ENCODE measurements around the gene CMAS. TPM values are rescaled to one million over a fixed set of nuclear protein-coding genes. Genes with fewer than 3 reads are reported as not detected.

CMAS gene
- total and polyA plus RNA-seq, 2 of the 8 experiments (the other 6 are each of a cell fraction or from before 2014, with no cell fraction given) = 13.2 to 59.8 TPM

DNA sequence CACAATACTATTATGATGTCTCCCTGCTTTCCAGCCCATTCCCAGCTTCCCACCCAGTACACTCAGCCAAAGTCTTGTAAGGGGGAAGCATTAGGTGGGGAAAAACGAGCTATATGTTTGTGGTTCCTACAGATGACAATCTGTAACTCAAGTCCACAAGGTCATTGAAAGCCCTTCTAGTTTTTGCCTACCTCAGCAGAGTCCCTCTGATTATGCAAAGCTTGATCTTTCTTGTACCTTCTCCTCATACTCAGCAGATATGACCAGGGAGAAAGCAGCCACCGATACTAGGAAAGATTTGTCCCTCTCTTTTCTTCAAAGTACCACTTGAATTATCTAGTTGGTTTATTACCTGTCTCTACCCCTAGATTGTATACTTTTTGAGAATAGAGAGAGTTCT is 10.6 kb downstream of the CMAS start:
- Histone ChIP-seq H3K4me2 (ENCODE audit: insufficient read depth in 1 of 2, low read depth in 2 of 2, low read length in 2 of 2) (no peak overlapping the region), H4K5ac (ENCODE audit: insufficient read length, low read depth, low read length) (no peak overlapping the region), H3K23me2 (ENCODE audit: low read depth, low read length) (no peaks in the 10 kb centered on the region; the same call in 1 of the 2 replicates), H3K27ac (ENCODE audit: low read depth, low read length) (no peak overlapping the region), H3K56ac (replicated peaks; ENCODE audit: insufficient read length, low read depth, low read length) (no peak overlapping the region), H3K14ac (ENCODE audit: insufficient read length) (no peak overlapping the region), H4K8ac (ENCODE audit: extremely low read depth, insufficient read depth, low read length) (no peak overlapping the region), H3K9me3 (ENCODE audit: insufficient read depth in 2 of 2, low read depth in 1 of 2, low read length in 1 of 2) (no peaks in the 10 kb centered on the region), H2BK120ac (replicated peaks; ENCODE audit: low read depth, low read length) (no peak overlapping the region), H4K91ac (replicated peaks; ENCODE audit: insufficient read length, low read length) (no peak overlapping the region), H4K20me1 (replicated peaks in 1 of 2; ENCODE audit: control insufficient read depth in 1 of 2, insufficient read depth in 2 of 2, low read length in 2 of 2) (no peaks in the 10 kb centered on the region), H3K9ac (replicated peaks in 1 of 4; ENCODE audit: extremely low read depth in 1 of 4, low read depth in 3 of 4, low read length in 3 of 4) (no peak overlapping the region), H3K79me2 (ENCODE audit: control insufficient read depth in 1 of 2, insufficient read depth in 2 of 2, low read length in 2 of 2) (peaks cover 0 to 20% of the 10 kb centered on the region in 2 experiments; a peak in 2 of 4 replicates), H3K36me3 (ENCODE audit: control insufficient read depth in 2 of 4, insufficient read depth in 4 of 4, low read length in 3 of 4) (peaks cover 3 to 39% (median 6%) of the 10 kb centered on the region in 4 experiments; a peak in 6 of 8 replicates), H3K18ac (ENCODE audit: extremely low read depth, low read length) (no peak overlapping the region), H3K27me3 (replicated peaks in 1 of 4; ENCODE audit: control insufficient read depth in 3 of 4, extremely low read depth in 1 of 4, insufficient read depth in 3 of 4, low read length in 3 of 4) (no peaks in the 10 kb centered on the region), H3K79me1 (ENCODE audit: low read depth, low read length) (no peaks in the 10 kb centered on the region), H3K4me3 (ENCODE audit: extremely low read depth in 1 of 4, insufficient read depth in 2 of 4, low read depth in 3 of 4, low read length in 4 of 4) (no peak overlapping the region), H2BK20ac (ENCODE audit: low read length) (no peak overlapping the region), H2AK5ac (ENCODE audit: low read depth, low read length) (no peak overlapping the region), H3K23ac (ENCODE audit: insufficient read length) (no peak overlapping the region), H3K4me1 (replicated peaks in 1 of 4; ENCODE audit: control insufficient read depth in 3 of 4, insufficient read depth in 4 of 4, low read length in 3 of 4) (no peaks in the 10 kb centered on the region), H2BK5ac (ENCODE audit: low read depth, low read length) (no peak overlapping the region), H3K4ac (replicated peaks; ENCODE audit: insufficient read length, low read depth, low read length) (no peak overlapping the region), H2BK15ac (ENCODE audit: low read length) (no peak overlapping the region), H2AFZ (ENCODE audit: low read length) (no peak overlapping the region), H2BK12ac (ENCODE audit: low read depth, low read length) (no peak overlapping the region)
- POLR2A ChIA-PET (ENCODE audit: partially characterized antibody) = interaction anchor here (0.6 to 2.1 kb wide), 4 partner anchors 8 to 488 kb away, joined by 3 to 8 read pairs (median 3); partner anchors contain the start of gene C2CD5
- CTCF ChIA-PET (ENCODE audit: partially characterized antibody) = interaction anchor here (0.6 to 1.1 kb wide), 4 partner anchors 67 to 656 kb away, joined by 3 read pairs; no protein-coding TSS in a partner anchor
- DNase-seq (ENCODE audit: low read depth in 1 of 2, low spot score in 2 of 2) = no peak
- FAIRE-seq = no peak
- TF ChIP-seq KDM1A (IDR thresholded peaks at IDR 0.05; ENCODE audit: borderline replicate concordance, low read length) (no peak), EZH2 (IDR thresholded peaks at IDR 0.05; ENCODE audit: low read depth, low read length, severe bottlenecking) (no peak), HDAC2 (IDR thresholded peaks at IDR 0.05; ENCODE audit: borderline replicate concordance in 1 of 2, low read depth in 2 of 2, low read length in 2 of 2) (no peak), SIRT6 (IDR thresholded peaks at IDR 0.05; ENCODE audit: low read length) (no peak)
- 84% methylated on average over 2 of the region's 2 CpGs; no CpG with 5 or more reads in 1 of the 2 experiments for WGBS, 2 experiments (ENCODE audit: extremely low coverage in 1 of 2, insufficient coverage in 1 of 2, insufficient read length in 1 of 2, insufficient replicate concordance in 2 of 2, low coverage in 1 of 2, low lambda C conversion rate in 2 of 2, missing lambda C conversion rate in 1 of 2)
